ENCODE measurements around the gene AMMECR1L. TPM values are rescaled to one million over a fixed set of nuclear protein-coding genes. Genes with fewer than 3 reads are reported as not detected.
"Not testable (repeated sequence)": the region's sequence is repeated elsewhere in the genome, so short reads cannot be mapped to it uniquely, and the experiment has no call there.

The AMMECR1L gene
- polyA plus RNA-seq, 1 donor = 14.8 TPM

GRCh38 chr2:127887082-127887775 is 1.5 kb upstream of the AMMECR1L start:
- DNase-seq = no peak

DNA sequence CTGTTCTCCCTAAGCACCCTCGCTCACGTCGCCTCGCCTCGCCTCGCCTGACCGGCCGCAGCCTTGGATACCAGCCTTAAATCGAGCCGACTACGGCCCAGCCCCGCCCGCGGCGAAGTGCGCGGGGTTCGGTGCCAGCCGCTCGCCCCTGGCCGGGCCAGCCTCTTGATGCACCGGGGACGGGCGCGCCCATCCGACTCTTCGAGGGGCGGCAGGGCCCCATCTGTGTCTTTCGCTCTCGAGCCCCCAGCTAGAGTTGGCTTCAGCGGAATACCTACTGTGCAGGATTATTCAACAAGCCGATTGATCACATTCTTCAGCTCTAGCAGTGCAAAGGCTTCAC is 808 bp upstream of the AMMECR1L start:
- not testable (repeated sequence) for DNase-seq

DNA sequence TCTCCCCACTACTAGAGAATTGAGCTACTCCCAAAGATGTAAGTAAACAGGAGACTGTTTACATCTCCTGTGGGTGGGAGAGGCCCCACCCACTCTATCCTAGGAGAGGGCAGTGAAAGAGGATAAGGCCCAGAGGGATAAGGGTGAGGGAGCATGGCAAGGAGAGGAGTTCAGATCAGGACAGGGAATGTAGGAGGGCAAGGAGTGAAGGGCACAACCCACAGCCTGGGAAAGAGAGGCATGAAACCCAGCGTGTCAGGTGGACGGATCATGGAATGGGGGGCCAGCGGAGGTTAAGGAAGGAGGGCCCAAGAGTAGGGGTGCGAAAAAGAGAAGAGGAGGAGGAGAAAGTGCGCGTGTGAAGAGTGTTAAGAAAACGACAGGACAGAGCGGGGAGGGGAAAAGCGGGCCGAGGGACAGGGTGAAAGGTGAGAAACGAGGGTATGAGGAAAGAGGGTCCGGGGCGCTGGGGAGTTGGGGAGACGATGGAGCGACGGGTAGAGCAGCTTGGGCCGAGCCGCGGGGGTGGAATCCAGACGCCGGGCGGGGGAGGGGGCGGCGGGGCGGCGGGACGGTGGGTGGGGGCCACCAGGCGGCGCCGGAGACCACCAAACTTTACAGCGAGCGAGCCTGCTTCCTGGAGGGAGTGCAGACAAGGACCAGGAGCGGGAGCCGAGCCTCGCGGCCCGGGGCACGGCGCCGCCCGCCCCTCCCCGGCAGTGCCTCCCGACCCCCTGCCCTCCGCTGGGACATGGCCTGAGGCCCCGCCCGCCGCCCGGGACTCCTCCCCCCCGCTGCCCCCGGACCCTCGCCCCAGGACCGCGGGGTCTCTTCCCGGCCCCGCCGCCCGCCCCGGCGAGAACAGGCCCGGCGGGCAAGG is 655 bp downstream of the AMMECR1L start:
- DNase-seq = not testable (repeated sequence)

GRCh38 chr2:127884436-127884835 is 1.3 kb downstream of the AMMECR1L start:
- DNase-seq = no peak

- DNase-seq = no peak
Measured at GRCh38 chr2:127879899-127880298, 5.9 kb downstream of the AMMECR1L start.

GRCh38 chr2:127877626-127878025 is 8.1 kb downstream of the AMMECR1L start:
- DNase-seq = no peak

DNA sequence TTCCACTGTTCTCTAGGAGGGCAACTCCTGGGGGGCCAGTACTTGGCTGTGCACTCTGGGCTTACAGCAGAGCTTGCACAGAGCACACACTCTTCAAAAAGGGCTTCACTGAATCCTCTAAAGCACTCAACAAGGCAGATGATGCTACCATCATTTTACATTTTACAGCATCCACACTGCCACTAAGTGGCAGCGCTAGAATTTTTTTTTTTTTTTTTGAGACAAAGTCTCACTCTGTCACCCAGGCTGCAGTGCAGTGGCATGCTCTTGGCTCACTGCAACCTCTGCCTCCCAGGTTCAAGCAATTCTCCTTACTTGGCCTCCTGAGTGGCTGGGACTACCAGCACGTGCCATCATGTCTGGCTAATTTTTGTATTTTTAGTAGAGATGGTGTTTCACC is 8.6 kb downstream of the AMMECR1L start:
- no peak for DNase-seq

GRCh38 chr2:127874378-127875269 is 11.1 kb downstream of the AMMECR1L start:
- no peak for DNase-seq

DNA sequence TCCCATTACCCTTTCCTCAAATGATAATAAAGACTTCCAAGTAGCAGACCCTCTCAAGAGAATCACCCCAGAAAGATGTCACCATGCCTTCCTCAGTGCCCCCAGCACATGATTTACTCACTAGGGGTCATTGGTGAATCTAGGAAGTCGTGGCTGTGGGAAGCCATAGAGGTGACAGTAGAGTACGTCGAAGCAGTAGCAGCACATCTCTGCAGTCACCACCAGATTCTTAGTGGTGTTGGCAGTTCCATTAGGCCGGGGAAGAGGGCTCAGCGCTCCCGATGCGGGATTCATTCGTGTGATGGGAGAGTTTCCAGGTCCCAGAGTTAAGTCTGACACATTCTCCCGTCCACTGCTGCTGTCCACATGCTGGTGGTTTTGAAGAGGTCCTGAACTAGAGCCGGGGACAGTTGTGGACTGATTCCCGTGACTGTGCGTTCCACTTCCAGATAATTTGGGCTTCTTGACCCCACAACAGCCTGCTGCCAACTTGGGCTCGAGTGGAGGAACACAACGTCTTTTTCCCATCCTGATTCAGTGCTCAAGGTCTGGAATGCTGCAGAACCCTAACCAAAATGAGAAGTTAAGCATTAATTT is 12.0 kb downstream of the AMMECR1L start:
- no peak for DNase-seq

DNA sequence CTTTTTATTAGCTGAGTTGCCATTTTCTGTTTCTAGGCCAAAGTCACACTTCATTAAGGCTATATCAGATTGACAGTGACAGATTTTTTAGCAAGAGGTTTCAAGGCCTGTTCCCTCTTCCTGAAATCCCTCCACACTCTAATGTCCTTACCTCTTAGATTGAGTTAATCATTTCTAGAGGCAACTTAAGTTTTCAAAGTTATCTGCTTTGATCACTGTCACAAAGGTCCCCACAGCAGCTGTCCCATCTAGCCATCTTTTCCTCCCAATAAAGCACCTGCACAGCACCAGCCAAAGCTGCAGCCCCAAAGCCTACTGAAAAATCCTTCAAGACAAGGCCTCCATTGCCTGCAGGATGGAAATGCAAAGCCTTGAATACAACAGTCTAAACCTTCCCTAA is 13.4 kb downstream of the AMMECR1L start:
- no peak for DNase-seq

GRCh38 chr2:127865926-127866325 is 19.8 kb downstream of the AMMECR1L start:
- DNase-seq = no peak

DNA sequence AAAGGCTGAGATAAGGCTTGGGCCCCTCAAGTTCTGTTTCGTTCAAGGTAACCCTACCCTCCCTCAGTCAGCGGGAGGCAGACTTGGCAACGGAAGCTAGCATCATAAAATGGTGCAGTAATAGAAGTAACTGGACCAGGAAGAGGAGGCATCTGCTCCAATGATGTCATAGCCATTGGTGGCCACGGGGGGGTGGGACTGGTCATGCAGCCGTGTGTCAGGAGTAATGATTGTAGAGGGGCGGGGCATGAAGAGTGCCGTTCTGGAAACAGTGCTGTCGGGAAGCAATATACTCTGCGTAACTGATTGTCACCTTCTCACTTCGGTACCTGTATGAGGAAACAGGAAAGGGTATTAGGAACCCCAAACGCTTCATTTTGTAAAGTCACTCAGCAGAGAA is 20.9 kb downstream of the AMMECR1L start:
- DNase-seq = no peak

- no peak for DNase-seq
Measured at GRCh38 chr2:127862228-127862627, 23.5 kb downstream of the AMMECR1L start.

- DNase-seq = peak; percentile 53
Measured at GRCh38 chr2:127860130-127860529, 25.6 kb downstream of the AMMECR1L start.

GRCh38 chr2:127859712-127860085 is 26.1 kb downstream of the AMMECR1L start:
- no peak for DNase-seq

DNA sequence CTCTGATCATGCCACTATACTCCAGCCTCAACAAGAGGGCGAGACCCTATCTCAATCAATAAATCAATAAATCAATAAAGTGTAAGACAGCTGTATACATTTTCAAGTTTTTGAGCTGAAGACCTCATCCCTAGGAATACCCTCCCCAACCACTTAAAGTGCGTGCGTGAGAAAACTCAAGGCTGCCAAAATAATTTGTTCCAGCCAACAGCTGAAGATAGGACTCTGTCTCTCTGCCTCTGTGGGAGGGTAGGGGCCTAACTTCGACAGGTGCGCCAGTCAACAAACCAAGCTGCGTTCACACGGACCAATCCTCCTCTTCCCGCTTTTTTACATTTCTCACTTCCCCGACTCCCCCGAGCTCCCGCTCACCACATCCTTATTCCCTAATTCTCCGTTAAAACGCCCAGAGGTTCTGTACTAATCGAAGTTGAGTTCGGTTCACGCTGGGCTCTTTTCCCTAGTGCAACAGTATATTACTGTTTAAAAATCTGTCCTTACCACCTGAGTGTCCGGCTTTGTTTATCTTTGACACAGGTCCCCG is 28.4 kb downstream of the AMMECR1L start:
- DNase-seq = no peak

DNA sequence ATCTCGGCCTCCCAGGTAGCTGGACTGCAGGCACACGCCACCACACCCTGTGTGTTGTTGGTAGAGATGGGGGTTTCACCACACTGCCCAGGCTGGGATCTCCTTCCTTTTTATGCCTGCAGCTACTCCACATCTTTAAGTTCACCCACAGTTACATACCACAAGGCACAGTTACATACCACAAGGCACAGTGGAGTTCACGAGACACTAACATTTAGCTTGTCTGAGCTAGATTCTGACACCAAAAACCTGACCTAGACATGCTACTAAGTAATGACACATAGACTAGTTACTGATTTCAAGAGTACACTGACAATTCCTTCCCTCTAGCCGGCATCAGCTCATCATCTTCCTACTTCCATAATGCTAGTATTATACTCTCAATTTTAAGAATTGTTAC is 32.1 kb downstream of the AMMECR1L start:
- no peak for DNase-seq

DNA sequence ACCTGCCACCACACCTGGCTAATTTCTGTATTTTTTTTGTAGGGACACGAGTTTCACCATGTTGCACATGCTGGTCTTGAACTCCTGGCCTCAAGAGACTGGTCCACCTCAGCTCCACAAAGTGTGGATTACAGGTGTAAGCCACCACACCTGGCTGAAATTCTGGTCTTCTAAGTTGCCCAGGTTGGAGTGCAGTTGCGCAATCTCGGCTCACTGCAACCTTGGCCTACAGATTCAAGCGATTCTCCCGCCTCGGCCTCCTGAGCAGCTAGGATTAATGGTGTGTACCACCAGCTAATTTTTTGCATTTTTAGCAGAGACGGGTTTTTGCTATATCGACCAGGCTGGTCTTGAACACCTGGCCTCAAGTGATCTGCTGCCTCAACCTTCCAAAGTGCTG is 33.4 kb downstream of the AMMECR1L start:
- DNase-seq = no peak

- no peak for DNase-seq
Measured at GRCh38 chr2:127847931-127848330, 37.8 kb downstream of the AMMECR1L start.

GRCh38 chr2:127844973-127845372 is 40.8 kb downstream of the AMMECR1L start:
- no peak for DNase-seq

GRCh38 chr2:127843677-127844076 is 42.1 kb downstream of the AMMECR1L start:
- DNase-seq = no peak

DNA sequence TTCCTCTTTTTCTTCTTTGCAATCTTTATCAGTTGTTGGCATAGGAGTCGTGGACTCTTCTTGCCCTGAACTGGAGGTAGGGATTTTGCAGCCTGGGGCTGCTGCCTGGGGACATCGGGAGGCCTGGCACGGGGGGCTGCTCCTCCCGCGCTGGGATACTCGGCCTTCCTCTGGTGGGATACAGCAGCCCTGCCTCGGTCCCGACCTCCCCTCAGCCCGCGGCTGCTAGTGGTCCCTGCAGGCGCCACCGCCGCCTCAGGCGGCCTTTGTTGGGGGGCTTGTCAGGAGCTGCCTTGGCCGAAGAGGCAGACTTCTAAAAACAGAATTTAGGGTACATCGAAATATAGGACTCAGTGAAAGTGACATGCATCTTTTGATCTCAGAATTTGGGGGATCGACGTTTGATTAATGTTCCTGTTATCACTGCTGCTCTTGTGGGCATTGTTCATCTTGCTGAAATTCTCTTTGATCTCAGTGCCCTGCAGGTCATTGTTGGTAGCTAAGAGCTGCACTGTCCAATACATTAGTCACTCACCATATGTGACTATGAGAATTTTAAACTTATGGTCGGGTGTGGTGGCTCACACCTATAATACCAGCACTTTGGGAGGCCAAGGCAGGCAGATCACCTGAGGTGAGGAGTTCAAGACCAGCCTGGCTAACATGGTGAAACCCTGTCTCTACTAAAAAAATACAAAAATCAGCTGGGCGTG is 44.1 kb downstream of the AMMECR1L start:
- DNase-seq = no peak
